Measurements from ENCODE around the gene ATP8A2.
"Not testable (repeated sequence)": the region's sequence is repeated elsewhere in the genome, so short reads cannot be mapped to it uniquely, and the experiment has no call there.

GRCh38 chr13:25954943-25955342, 583.2 kb downstream of the ATP8A2 start:
- not testable (repeated sequence) for TF ChIP-seq CTCF, POLR2A (IDR thresholded peaks at IDR 0.05)
- TF ChIP-seq POLR2AphosphoS5 (IDR thresholded peaks at IDR 0.05), result peak; percentile 68
